Measurements from ENCODE around the gene DCLK2. TPM values are rescaled to one million over a fixed set of nuclear protein-coding genes. Genes with fewer than 3 reads are reported as not detected.
A peak's percentile ranks its signal among the peaks of the same experiment; 100 is the strongest.

The DCLK2 gene
- not detected for total RNA-seq

GRCh38 chr4:150078041-150078578, at the start of gene DCLK2:
Gene DCLK2, plus strand, starts transcription at chr4:150078445. Its CDS starts 583 bp downstream, at chr4:150079028.
- POLR2A ChIA-PET: no interaction called here
- CTCF ChIA-PET: no interaction called here
- no peak within 1 kb of the TSS for H3K27ac Mint-ChIP-seq
- DNase-seq (no peak), ATAC-seq (peak; percentile 38)
- H3K36me3 Mint-ChIP-seq (ENCODE audit: low read depth): no peaks in the 10 kb centered on the region
- H3K27me3 Mint-ChIP-seq (ENCODE audit: low read depth): peaks cover 39% of the 10 kb centered on the region
- H3K9me3 Mint-ChIP-seq (ENCODE audit: insufficient read depth): no peaks in the 10 kb centered on the region
- H3K4me1 Mint-ChIP-seq (ENCODE audit: low read depth): peaks cover 3% of the 10 kb centered on the region
- H3K4me3 Mint-ChIP-seq: peak within 1 kb of the TSS; percentile 57

GRCh38 chr4:150032541-150032940, 45.7 kb upstream of the DCLK2 start:
- Mint-ChIP-seq H3K27ac (no peak overlapping the region), H3K27me3 (ENCODE audit: low read depth) (no peaks in the 10 kb centered on the region), H3K4me3 (no peak overlapping the region), H3K36me3 (ENCODE audit: low read depth) (no peaks in the 10 kb centered on the region), H3K4me1 (ENCODE audit: low read depth) (no peaks in the 10 kb centered on the region), H3K9me3 (ENCODE audit: insufficient read depth) (no peaks in the 10 kb centered on the region)
- no peak for ATAC-seq
- ChIA-PET POLR2A (no interaction called here), CTCF (no interaction called here)
- DNase-seq: no peak

- Mint-ChIP-seq H3K27ac (no peak overlapping the region), H3K4me3 (no peak overlapping the region), H3K27me3 (ENCODE audit: low read depth) (no peaks in the 10 kb centered on the region), H3K36me3 (ENCODE audit: low read depth) (no peaks in the 10 kb centered on the region), H3K9me3 (ENCODE audit: insufficient read depth) (no peaks in the 10 kb centered on the region), H3K4me1 (ENCODE audit: low read depth) (no peaks in the 10 kb centered on the region)
- no peak for ATAC-seq
- DNase-seq: no peak
- CTCF ChIA-PET: no interaction called here
- POLR2A ChIA-PET: no interaction called here
These were observed 45.2 kb upstream of the DCLK2 start for GRCh38 chr4:150033081-150033480.

GRCh38 chr4:150033901-150034300, 44.3 kb upstream of the DCLK2 start:
- H3K9me3 Mint-ChIP-seq (ENCODE audit: insufficient read depth): no peaks in the 10 kb centered on the region
- POLR2A ChIA-PET: no interaction called here
- H3K36me3 Mint-ChIP-seq (ENCODE audit: low read depth): no peaks in the 10 kb centered on the region
- no peaks in the 10 kb centered on the region for H3K4me1 Mint-ChIP-seq (ENCODE audit: low read depth)
- ATAC-seq (no peak), DNase-seq (no peak)
- no peaks in the 10 kb centered on the region for H3K27me3 Mint-ChIP-seq (ENCODE audit: low read depth)
- no peak overlapping the region for H3K4me3 Mint-ChIP-seq
- CTCF ChIA-PET: no interaction called here
- H3K27ac Mint-ChIP-seq: no peak overlapping the region

GRCh38 chr4:150037251-150037856, 40.9 kb upstream of the DCLK2 start:
- H3K9me3 Mint-ChIP-seq (ENCODE audit: insufficient read depth): no peaks in the 10 kb centered on the region
- no peaks in the 10 kb centered on the region for H3K27me3 Mint-ChIP-seq (ENCODE audit: low read depth)
- CTCF ChIA-PET: no interaction called here
- no peak overlapping the region for H3K4me3 Mint-ChIP-seq
- no peaks in the 10 kb centered on the region for H3K36me3 Mint-ChIP-seq (ENCODE audit: low read depth)
- H3K4me1 Mint-ChIP-seq (ENCODE audit: low read depth): no peaks in the 10 kb centered on the region
- POLR2A ChIA-PET: no interaction called here
- DNase-seq (no peak), ATAC-seq (no peak)
- no peak overlapping the region for H3K27ac Mint-ChIP-seq

- H3K4me1 Mint-ChIP-seq (ENCODE audit: low read depth): no peaks in the 10 kb centered on the region
- DNase-seq (no peak), ATAC-seq (no peak)
- no peaks in the 10 kb centered on the region for H3K27me3 Mint-ChIP-seq (ENCODE audit: low read depth)
- no peak overlapping the region for H3K4me3 Mint-ChIP-seq
- H3K27ac Mint-ChIP-seq: no peak overlapping the region
- CTCF ChIA-PET: no interaction called here
- POLR2A ChIA-PET: no interaction called here
- no peaks in the 10 kb centered on the region for H3K9me3 Mint-ChIP-seq (ENCODE audit: insufficient read depth)
- no peaks in the 10 kb centered on the region for H3K36me3 Mint-ChIP-seq (ENCODE audit: low read depth)
These were observed 39.7 kb upstream of the DCLK2 start for GRCh38 chr4:150038335-150039076.

GRCh38 chr4:150039274-150040127, 38.7 kb upstream of the DCLK2 start:
- Mint-ChIP-seq H3K27me3 (ENCODE audit: low read depth) (no peaks in the 10 kb centered on the region), H3K36me3 (ENCODE audit: low read depth) (no peaks in the 10 kb centered on the region), H3K4me1 (ENCODE audit: low read depth) (no peaks in the 10 kb centered on the region), H3K9me3 (ENCODE audit: insufficient read depth) (no peaks in the 10 kb centered on the region), H3K27ac (no peak overlapping the region), H3K4me3 (no peak overlapping the region)
- no peak for ATAC-seq
- no peak for DNase-seq
- ChIA-PET POLR2A (no interaction called here), CTCF (no interaction called here)

GRCh38 chr4:150044517-150044916, 33.7 kb upstream of the DCLK2 start:
- CTCF ChIA-PET: no interaction called here
- H3K27me3 Mint-ChIP-seq (ENCODE audit: low read depth): no peaks in the 10 kb centered on the region
- POLR2A ChIA-PET: no interaction called here

GRCh38 chr4:150045410-150045809, 32.8 kb upstream of the DCLK2 start:
- Mint-ChIP-seq H3K4me3 (no peak overlapping the region), H3K36me3 (ENCODE audit: low read depth) (no peaks in the 10 kb centered on the region), H3K27ac (no peak overlapping the region), H3K9me3 (ENCODE audit: insufficient read depth) (no peaks in the 10 kb centered on the region), H3K27me3 (ENCODE audit: low read depth) (no peaks in the 10 kb centered on the region), H3K4me1 (ENCODE audit: low read depth) (no peaks in the 10 kb centered on the region)
- ChIA-PET POLR2A (no interaction called here), CTCF (no interaction called here)
- DNase-seq (no peak), ATAC-seq (no peak)

More at GRCh38 chr4:150044517-150044916, 33.7 kb upstream of the DCLK2 start:
- Mint-ChIP-seq H3K4me3 (no peak overlapping the region), H3K9me3 (ENCODE audit: insufficient read depth) (no peaks in the 10 kb centered on the region), H3K36me3 (ENCODE audit: low read depth) (no peaks in the 10 kb centered on the region), H3K27ac (no peak overlapping the region), H3K4me1 (ENCODE audit: low read depth) (no peaks in the 10 kb centered on the region)
- ATAC-seq: no peak
- no peak for DNase-seq

- Mint-ChIP-seq H3K27ac (no peak overlapping the region), H3K27me3 (ENCODE audit: low read depth) (no peaks in the 10 kb centered on the region), H3K4me3 (no peak overlapping the region), H3K4me1 (ENCODE audit: low read depth) (no peaks in the 10 kb centered on the region), H3K36me3 (ENCODE audit: low read depth) (no peaks in the 10 kb centered on the region), H3K9me3 (ENCODE audit: insufficient read depth) (no peaks in the 10 kb centered on the region)
- no peak for ATAC-seq
- CTCF ChIA-PET: no interaction called here
- DNase-seq: no peak
- POLR2A ChIA-PET: no interaction called here
These were observed 31.5 kb upstream of the DCLK2 start for GRCh38 chr4:150046728-150047217.

- no peaks in the 10 kb centered on the region for H3K9me3 Mint-ChIP-seq (ENCODE audit: insufficient read depth)
- H3K27me3 Mint-ChIP-seq (ENCODE audit: low read depth): no peaks in the 10 kb centered on the region
- no peaks in the 10 kb centered on the region for H3K36me3 Mint-ChIP-seq (ENCODE audit: low read depth)
- DNase-seq: no peak
- ChIA-PET POLR2A (no interaction called here), CTCF (no interaction called here)
- no peak overlapping the region for H3K27ac Mint-ChIP-seq
- no peak overlapping the region for H3K4me3 Mint-ChIP-seq
- no peak for ATAC-seq
- H3K4me1 Mint-ChIP-seq (ENCODE audit: low read depth): no peaks in the 10 kb centered on the region
These were observed 30.7 kb upstream of the DCLK2 start for GRCh38 chr4:150047546-150047945.

GRCh38 chr4:150049682-150050081, 28.6 kb upstream of the DCLK2 start:
- H3K4me3 Mint-ChIP-seq: no peak overlapping the region
- DNase-seq (no peak), ATAC-seq (no peak)
- CTCF ChIA-PET: no interaction called here
- no peaks in the 10 kb centered on the region for H3K9me3 Mint-ChIP-seq (ENCODE audit: insufficient read depth)
- H3K27me3 Mint-ChIP-seq (ENCODE audit: low read depth): no peaks in the 10 kb centered on the region
- no peaks in the 10 kb centered on the region for H3K36me3 Mint-ChIP-seq (ENCODE audit: low read depth)
- no peaks in the 10 kb centered on the region for H3K4me1 Mint-ChIP-seq (ENCODE audit: low read depth)
- POLR2A ChIA-PET: no interaction called here
- H3K27ac Mint-ChIP-seq: no peak overlapping the region
